Testis (tissue), 2 donors: ENCODE data around the gene PFKP.

Experiments
- POLR2A ChIP-seq: fragments of 450-650 bp; IDR thresholded peaks from one replicate; pipeline ENCODE4 v1.6.1; 2017; ENCODE audit warnings: antibody characterized with exemption, mild to moderate bottlenecking, moderate library complexity
- TF ChIP-seq, protein P1 (sequence below), 3 experiments: fragments of 450-650 bp in 2 of 3; fragments of 200-600 bp in 1 of 3; sonication (generic) in 1 of 3; IDR thresholded peaks; one replicate each; pipeline ENCODE4 v1.5.1; 2016 to 2019; ENCODE audit warnings: antibody characterized with exemption in 3 of 3, mild to moderate bottlenecking in 2 of 3, moderate library complexity in 1 of 3

GRCh38 chr10:3103646-3104045 lies 36.3 kb downstream of the PFKP start:
- TF ChIP-seq, protein P1, sequence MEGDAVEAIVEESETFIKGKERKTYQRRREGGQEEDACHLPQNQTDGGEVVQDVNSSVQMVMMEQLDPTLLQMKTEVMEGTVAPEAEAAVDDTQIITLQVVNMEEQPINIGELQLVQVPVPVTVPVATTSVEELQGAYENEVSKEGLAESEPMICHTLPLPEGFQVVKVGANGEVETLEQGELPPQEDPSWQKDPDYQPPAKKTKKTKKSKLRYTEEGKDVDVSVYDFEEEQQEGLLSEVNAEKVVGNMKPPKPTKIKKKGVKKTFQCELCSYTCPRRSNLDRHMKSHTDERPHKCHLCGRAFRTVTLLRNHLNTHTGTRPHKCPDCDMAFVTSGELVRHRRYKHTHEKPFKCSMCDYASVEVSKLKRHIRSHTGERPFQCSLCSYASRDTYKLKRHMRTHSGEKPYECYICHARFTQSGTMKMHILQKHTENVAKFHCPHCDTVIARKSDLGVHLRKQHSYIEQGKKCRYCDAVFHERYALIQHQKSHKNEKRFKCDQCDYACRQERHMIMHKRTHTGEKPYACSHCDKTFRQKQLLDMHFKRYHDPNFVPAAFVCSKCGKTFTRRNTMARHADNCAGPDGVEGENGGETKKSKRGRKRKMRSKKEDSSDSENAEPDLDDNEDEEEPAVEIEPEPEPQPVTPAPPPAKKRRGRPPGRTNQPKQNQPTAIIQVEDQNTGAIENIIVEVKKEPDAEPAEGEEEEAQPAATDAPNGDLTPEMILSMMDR (IDR thresholded peaks at IDR 0.05) = no peak
- TF ChIP-seq POLR2A = no peak
